ENCODE results near the gene MBP.
"Not testable (repeated sequence)": the region's sequence is repeated elsewhere in the genome, so short reads cannot be mapped to it uniquely, and the experiment has no call there.

Gene MBP

DNA sequence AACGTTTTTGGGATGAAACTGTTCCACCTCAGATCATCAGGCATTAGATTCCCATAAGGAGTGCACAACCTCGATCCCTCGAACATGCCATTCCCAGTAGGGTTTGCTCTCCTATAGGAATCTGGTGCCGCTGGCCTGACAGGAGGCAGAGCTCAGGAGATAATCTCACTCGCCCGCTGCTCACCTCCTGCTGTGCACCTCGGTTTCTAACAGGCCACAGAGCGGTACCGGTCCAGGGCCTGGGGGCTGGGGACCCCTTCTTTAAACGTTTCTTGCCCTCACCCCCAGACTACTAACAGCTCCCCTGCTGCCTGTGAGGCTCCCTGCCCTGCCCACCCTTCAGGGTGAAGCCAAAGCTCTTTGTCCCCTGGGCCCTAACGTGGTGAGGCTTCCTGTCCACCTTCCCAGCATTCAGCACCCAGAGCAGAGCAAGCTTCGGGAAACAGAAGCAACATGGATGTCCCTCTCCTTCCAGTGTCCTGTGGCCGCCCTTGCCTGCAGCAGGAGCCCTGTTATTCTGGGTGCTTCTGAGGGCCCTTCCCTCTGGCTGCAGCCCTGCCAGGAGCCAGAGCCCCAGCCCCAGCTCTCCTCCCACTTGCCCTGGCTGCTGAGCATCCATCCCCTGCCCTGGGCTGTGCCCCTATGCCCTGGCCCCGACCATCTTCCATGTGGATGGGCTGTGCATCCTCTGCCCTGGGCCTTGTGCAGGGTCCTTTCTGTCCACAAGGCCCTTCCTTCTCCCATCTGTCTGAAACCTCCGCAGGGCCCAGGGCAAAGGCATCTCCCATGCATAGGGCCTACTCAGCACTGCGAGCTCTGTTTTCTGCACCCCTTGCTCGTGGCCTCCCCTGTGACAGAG is 140.1 kb downstream of the MBP start:
- Histone ChIP-seq H3K27ac (replicated peaks) (no peak overlapping the region), H3K4me3 (replicated peaks; ENCODE audit: insufficient read depth, low read length) (no peak overlapping the region), H3K27me3 (ENCODE audit: insufficient read depth, poor library complexity, severe bottlenecking) (no peaks in the 10 kb centered on the region)
- no peak for DNase-seq (ENCODE audit: low read depth in 1 of 2, low spot score in 1 of 2)
- TF ChIP-seq SPI1 (IDR thresholded peaks at IDR 0.05; ENCODE audit: borderline replicate concordance, low read depth) (no peak), POLR2AphosphoS5 (IDR thresholded peaks at IDR 0.05; ENCODE audit: low read depth) (no peak), GABPA (IDR thresholded peaks at IDR 0.05; ENCODE audit: low read depth) (no peak)
- TF ChIP-seq, protein P1, sequence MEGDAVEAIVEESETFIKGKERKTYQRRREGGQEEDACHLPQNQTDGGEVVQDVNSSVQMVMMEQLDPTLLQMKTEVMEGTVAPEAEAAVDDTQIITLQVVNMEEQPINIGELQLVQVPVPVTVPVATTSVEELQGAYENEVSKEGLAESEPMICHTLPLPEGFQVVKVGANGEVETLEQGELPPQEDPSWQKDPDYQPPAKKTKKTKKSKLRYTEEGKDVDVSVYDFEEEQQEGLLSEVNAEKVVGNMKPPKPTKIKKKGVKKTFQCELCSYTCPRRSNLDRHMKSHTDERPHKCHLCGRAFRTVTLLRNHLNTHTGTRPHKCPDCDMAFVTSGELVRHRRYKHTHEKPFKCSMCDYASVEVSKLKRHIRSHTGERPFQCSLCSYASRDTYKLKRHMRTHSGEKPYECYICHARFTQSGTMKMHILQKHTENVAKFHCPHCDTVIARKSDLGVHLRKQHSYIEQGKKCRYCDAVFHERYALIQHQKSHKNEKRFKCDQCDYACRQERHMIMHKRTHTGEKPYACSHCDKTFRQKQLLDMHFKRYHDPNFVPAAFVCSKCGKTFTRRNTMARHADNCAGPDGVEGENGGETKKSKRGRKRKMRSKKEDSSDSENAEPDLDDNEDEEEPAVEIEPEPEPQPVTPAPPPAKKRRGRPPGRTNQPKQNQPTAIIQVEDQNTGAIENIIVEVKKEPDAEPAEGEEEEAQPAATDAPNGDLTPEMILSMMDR (IDR thresholded peaks at IDR 0.05; ENCODE audit: insufficient read depth, low read length), result no peak
- TF ChIP-seq, protein P2, sequence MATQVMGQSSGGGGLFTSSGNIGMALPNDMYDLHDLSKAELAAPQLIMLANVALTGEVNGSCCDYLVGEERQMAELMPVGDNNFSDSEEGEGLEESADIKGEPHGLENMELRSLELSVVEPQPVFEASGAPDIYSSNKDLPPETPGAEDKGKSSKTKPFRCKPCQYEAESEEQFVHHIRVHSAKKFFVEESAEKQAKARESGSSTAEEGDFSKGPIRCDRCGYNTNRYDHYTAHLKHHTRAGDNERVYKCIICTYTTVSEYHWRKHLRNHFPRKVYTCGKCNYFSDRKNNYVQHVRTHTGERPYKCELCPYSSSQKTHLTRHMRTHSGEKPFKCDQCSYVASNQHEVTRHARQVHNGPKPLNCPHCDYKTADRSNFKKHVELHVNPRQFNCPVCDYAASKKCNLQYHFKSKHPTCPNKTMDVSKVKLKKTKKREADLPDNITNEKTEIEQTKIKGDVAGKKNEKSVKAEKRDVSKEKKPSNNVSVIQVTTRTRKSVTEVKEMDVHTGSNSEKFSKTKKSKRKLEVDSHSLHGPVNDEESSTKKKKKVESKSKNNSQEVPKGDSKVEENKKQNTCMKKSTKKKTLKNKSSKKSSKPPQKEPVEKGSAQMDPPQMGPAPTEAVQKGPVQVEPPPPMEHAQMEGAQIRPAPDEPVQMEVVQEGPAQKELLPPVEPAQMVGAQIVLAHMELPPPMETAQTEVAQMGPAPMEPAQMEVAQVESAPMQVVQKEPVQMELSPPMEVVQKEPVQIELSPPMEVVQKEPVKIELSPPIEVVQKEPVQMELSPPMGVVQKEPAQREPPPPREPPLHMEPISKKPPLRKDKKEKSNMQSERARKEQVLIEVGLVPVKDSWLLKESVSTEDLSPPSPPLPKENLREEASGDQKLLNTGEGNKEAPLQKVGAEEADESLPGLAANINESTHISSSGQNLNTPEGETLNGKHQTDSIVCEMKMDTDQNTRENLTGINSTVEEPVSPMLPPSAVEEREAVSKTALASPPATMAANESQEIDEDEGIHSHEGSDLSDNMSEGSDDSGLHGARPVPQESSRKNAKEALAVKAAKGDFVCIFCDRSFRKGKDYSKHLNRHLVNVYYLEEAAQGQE (IDR thresholded peaks at IDR 0.05; ENCODE audit: insufficient replicate concordance, low read depth), result no peak

GRCh38 chr18:76991021-76991688 is 141.4 kb downstream of the MBP start:
- Histone ChIP-seq H3K4me3 (replicated peaks; ENCODE audit: insufficient read depth, low read length) (no peak overlapping the region), H3K27ac (replicated peaks) (no peak overlapping the region), H3K27me3 (ENCODE audit: insufficient read depth, poor library complexity, severe bottlenecking) (no peaks in the 10 kb centered on the region)
- TF ChIP-seq SPI1 (IDR thresholded peaks at IDR 0.05; ENCODE audit: borderline replicate concordance, low read depth) (no peak), GABPA (IDR thresholded peaks at IDR 0.05; ENCODE audit: low read depth) (no peak), POLR2AphosphoS5 (IDR thresholded peaks at IDR 0.05; ENCODE audit: low read depth) (no peak)
- TF ChIP-seq, protein P2 (IDR thresholded peaks at IDR 0.05; ENCODE audit: insufficient replicate concordance, low read depth), result no peak
- TF ChIP-seq, protein P1 (IDR thresholded peaks at IDR 0.05; ENCODE audit: insufficient read depth, low read length), result no peak
- no peak for DNase-seq (ENCODE audit: low read depth in 1 of 2, low spot score in 1 of 2)

DNA sequence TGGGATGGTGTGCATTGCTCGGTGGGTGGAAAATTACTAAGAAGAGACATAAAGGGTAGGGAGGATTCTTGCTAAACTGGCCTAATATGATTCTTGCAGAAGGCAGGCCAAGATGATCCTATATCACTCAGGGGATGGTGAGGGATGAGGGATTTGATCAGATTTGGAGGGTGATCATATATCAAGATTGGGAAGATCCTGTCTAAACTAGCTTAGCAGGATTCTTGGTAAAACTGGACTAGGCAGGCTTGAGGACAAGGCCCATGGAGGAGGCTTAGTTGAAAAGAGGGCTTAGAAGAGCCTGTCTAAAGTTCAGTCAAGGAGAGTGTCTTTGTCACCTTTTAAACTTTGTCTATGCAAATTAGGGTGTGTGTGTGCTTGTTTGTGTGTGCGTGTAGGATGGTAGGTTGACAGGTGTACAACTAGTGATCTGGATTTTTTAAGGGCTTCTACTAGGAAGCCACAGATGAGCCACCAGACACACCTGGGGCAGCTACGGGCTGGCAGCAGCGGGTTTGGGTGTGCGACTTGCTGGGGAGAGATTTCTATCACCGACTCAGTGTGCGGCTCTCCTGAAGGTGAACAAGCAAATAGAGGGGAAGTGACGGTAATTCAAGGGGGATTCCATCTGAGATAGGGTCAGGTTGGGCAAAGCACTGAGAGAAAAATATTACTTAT is 142.1 kb downstream of the MBP start:
- H3K4me3 ChIP-seq (replicated peaks; ENCODE audit: insufficient read depth, low read length); H3K27ac ChIP-seq (replicated peaks); H3K27me3 ChIP-seq (ENCODE audit: insufficient read depth, poor library complexity, severe bottlenecking); DNase-seq (ENCODE audit: low read depth in 1 of 2, low spot score in 1 of 2): not testable (repeated sequence)

DNA sequence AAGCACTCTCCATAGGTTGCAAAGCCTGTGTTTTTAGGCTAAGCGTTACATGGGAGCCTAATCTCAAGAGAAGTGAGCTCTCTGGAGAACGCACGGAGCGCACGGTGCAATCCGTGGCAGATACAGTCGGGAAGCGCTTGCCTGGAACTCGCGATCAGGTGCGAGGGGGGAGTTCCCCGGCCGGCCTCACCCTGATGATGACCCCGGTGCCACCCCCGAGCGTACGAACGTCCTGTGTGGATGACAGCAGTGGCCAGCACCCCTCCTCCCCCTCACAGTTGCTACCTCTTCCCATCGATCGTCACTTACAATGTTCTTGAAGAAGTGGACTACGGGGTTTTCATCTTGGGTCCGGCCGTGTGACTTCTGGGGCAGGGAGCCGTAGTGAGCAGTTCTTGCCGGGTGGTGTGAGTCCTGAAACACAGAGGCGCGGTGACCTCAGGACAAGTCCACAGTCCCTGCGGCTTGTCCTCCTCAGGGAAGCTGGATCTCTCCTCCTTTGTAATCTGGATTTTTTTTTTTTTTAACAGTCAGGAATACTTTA is 142.9 kb downstream of the MBP start:
- Histone ChIP-seq H3K27me3 (ENCODE audit: insufficient read depth, poor library complexity, severe bottlenecking) (no peaks in the 10 kb centered on the region), H3K27ac (replicated peaks) (no peak overlapping the region), H3K4me3 (replicated peaks; ENCODE audit: insufficient read depth, low read length) (no peak overlapping the region)
- DNase-seq (ENCODE audit: low read depth in 1 of 2, low spot score in 1 of 2), result no peak
- TF ChIP-seq GABPA (IDR thresholded peaks at IDR 0.05; ENCODE audit: low read depth) (no peak), POLR2AphosphoS5 (IDR thresholded peaks at IDR 0.05; ENCODE audit: low read depth) (no peak)
- TF ChIP-seq, protein P1 (IDR thresholded peaks at IDR 0.05; ENCODE audit: insufficient read depth, low read length), result no peak

Measured in HL-60 (cell line).